Esophagus squamous epithelium (tissue), 4 donors: Measurements from ENCODE around the gene CALN1.

ENCODE experiments used
- CTCF ChIP-seq, 6 experiments: fragments of 450-650 bp in 4 of 6; fragments of 200-600 bp in 2 of 6; sonication (generic) in 2 of 6; IDR thresholded peaks; one replicate each; pipeline ENCODE4 v1.5.1; 2016 to 2019; ENCODE audit warnings: antibody characterized with exemption in 6 of 6, mild to moderate bottlenecking in 4 of 6, moderate library complexity in 4 of 6
- POLR2A ChIP-seq, 4 donors: fragments of 450-650 bp; IDR thresholded peaks; one replicate each; pipeline ENCODE4 v1.6.1; 2017; ENCODE audit warnings: antibody characterized with exemption in 4 of 4, mild to moderate bottlenecking in 4 of 4, moderate library complexity in 3 of 4

DNA sequence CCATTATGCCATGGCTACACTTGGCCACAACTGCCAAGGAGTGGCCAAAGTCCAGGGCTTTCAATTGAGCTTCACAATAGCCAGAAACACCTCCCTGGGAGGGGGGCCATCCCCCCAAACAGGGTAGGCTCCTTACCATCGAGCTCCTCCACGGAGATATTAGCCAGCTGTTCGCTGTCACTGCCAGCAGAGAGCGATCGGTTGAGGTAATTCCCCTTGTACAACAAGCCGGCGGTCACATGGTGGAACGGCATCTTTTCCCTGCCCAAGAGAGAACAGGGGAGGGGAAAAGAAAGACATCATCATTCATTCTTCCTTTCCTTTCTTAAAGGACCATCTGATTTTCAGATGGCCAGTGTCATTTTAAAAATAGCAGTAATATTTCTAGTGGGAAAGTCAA is 133.6 kb downstream of the CALN1 start:
- TF ChIP-seq CTCF (IDR thresholded peaks at IDR 0.05) (no peak), POLR2A (IDR thresholded peaks at IDR 0.05) (no peak)
